Testis (tissue), 3 donors: Measurements from ENCODE around the gene ACY1. TPM values are rescaled to one million over a fixed set of nuclear protein-coding genes. Genes with fewer than 3 reads are reported as not detected.

Experiments
- DNase-seq: peaks from one replicate; pipeline ENCODE4 v3.0.0-alpha.2; 2019
- H3K27ac ChIP-seq, 2 donors: fragments of 200-600 bp; sonication (generic); one replicate each; pipeline ENCODE4 v1.5.1; 2019
- H3K27me3 ChIP-seq: fragments of 200-600 bp; sonication (generic); one replicate; pipeline ENCODE4 v1.5.1; 2019
- H3K36me3 ChIP-seq: fragments of 200-600 bp; sonication (generic); one replicate; pipeline ENCODE4 v1.5.1; 2017; ENCODE audit warnings: low read depth; ENCODE audit errors: missing control alignments
- H3K4me1 ChIP-seq: fragments of 200-600 bp; sonication (generic); one replicate; pipeline ENCODE4 v1.5.1; 2019
- H3K4me3 ChIP-seq, 2 donors: fragments of 200-600 bp; sonication (generic); one replicate each; pipeline ENCODE4 v1.5.1; 2017 to 2019
- H3K9me3 ChIP-seq: fragments of 200-600 bp; sonication (generic); one replicate; pipeline ENCODE4 v1.5.1; 2017
- POLR2A ChIP-seq: fragments of 450-650 bp; IDR thresholded peaks from one replicate; pipeline ENCODE4 v1.6.1; 2017; ENCODE audit warnings: antibody characterized with exemption, mild to moderate bottlenecking, moderate library complexity
- WGBS, 2 donors: methylation state at CpG; one replicate each; pipeline ENCODE4 v1.1.5; 2018; 5-methylcytosine and 5-hydroxymethylcytosine counted together
- intact Hi-C: fragments of 100-400 bp; cut with DNase I; formaldehyde crosslinking; loops from one replicate; pipeline ENCODE4 v1.15.1; 2023; ENCODE audit warnings: low total_unique reads
- polyA plus RNA-seq: library from polyadenylated mRNA; stranded (reverse); fragments of 350-450 nt; fragmentation: Illumina TruSeq; extraction: RNeasy Lipid Tissue Mini Kit (QIAGEN cat#74804); gene quantifications from one replicate; pipeline ENCODE4 v1.2.3, GENCODE V29; 2014; ENCODE audit warnings: low read depth, low replicate concordance; ENCODE audit not compliant: insufficient read depth
- total RNA-seq, 2 donors: library from RNA; depleted of rRNA; stranded (reverse); fragments of >200 nt; gene quantifications; one replicate each; pipeline ENCODE4 v1.2.3, GENCODE V29; 2016
- TF ChIP-seq, protein P1 (sequence below), 3 experiments: fragments of 450-650 bp in 2 of 3; fragments of 200-600 bp in 1 of 3; sonication (generic) in 1 of 3; IDR thresholded peaks; one replicate each; pipeline ENCODE4 v1.5.1; 2016 to 2019; ENCODE audit warnings: antibody characterized with exemption in 3 of 3, mild to moderate bottlenecking in 2 of 3, moderate library complexity in 1 of 3

ACY1 gene
- total and polyA plus RNA-seq, 3 donors from 2014 or later: 16.0 to 26.7 (median 17.1) TPM

DNA sequence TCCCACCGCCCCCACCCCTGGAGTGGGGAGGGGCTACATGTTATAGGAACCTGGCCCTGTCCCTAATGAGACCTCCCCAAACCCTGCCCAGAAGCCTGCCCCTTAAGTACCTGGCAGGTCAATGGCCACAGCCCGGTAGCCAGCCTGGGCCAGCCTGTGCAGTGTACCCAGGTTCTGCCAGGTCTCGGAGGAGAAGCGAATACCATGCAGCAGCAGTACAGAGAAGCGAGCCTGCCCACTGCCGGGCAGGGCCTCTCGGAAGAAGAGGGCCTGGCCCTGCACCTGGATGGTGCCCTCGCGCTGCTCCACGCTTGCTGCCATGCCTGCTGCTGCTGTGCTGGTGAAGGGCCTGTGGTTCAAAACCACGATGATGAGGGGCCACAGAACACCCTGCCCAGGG lies 12.0 kb upstream of the ACY1 start:
- peaks cover 19% of the 10 kb centered on the region for H3K4me1 ChIP-seq
- H3K27ac ChIP-seq: no peak overlapping the region
- intact Hi-C loops: no loop called here
- H3K9me3 ChIP-seq: no peaks in the 10 kb centered on the region
- no peak overlapping the region for H3K4me3 ChIP-seq
- no peaks in the 10 kb centered on the region for H3K36me3 ChIP-seq
- no peaks in the 10 kb centered on the region for H3K27me3 ChIP-seq
- 89 to 92% methylated on average over 8 to 11 of the region's 11 CpGs for WGBS, 2 donors
- no peak for TF ChIP-seq POLR2A
- TF ChIP-seq, protein P1, sequence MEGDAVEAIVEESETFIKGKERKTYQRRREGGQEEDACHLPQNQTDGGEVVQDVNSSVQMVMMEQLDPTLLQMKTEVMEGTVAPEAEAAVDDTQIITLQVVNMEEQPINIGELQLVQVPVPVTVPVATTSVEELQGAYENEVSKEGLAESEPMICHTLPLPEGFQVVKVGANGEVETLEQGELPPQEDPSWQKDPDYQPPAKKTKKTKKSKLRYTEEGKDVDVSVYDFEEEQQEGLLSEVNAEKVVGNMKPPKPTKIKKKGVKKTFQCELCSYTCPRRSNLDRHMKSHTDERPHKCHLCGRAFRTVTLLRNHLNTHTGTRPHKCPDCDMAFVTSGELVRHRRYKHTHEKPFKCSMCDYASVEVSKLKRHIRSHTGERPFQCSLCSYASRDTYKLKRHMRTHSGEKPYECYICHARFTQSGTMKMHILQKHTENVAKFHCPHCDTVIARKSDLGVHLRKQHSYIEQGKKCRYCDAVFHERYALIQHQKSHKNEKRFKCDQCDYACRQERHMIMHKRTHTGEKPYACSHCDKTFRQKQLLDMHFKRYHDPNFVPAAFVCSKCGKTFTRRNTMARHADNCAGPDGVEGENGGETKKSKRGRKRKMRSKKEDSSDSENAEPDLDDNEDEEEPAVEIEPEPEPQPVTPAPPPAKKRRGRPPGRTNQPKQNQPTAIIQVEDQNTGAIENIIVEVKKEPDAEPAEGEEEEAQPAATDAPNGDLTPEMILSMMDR (IDR thresholded peaks at IDR 0.05): no peak
- DNase-seq: no peak

DNA sequence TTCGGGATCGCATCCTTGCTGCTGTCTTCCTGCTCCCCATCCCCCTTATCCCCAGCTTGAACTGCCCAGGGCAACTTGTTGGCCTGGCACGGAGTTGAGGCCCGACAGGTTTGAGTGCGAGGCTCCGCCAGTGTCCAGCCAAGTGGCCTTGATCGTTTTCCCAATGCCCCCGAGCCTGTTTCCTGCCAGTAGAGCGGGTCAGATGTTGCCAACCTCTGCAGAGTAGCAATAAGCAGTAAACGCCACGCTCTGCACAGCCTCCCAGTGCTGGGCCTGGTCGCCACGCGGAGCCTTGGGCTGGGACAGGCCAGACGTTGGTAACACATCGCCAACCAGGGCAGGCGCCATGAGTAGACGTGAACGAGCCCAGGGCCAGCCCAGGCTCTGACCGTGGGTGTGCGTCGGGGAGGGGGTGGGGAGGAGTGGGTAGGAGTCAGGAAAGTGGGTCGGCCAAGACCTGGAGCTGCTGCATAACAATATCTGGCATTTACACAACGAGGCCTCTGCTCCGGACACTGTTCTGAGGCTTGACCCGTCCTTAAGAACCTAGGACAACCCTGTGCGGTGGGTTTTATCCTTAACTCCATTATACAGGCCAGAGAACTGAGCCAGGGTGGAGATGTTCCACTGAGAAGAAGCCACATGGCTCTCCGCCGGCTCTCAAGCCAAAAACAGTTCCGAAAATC lies 8.9 kb upstream of the ACY1 start:
- intact Hi-C loops: no loop called here
- peak; percentile 35 for DNase-seq

DNA sequence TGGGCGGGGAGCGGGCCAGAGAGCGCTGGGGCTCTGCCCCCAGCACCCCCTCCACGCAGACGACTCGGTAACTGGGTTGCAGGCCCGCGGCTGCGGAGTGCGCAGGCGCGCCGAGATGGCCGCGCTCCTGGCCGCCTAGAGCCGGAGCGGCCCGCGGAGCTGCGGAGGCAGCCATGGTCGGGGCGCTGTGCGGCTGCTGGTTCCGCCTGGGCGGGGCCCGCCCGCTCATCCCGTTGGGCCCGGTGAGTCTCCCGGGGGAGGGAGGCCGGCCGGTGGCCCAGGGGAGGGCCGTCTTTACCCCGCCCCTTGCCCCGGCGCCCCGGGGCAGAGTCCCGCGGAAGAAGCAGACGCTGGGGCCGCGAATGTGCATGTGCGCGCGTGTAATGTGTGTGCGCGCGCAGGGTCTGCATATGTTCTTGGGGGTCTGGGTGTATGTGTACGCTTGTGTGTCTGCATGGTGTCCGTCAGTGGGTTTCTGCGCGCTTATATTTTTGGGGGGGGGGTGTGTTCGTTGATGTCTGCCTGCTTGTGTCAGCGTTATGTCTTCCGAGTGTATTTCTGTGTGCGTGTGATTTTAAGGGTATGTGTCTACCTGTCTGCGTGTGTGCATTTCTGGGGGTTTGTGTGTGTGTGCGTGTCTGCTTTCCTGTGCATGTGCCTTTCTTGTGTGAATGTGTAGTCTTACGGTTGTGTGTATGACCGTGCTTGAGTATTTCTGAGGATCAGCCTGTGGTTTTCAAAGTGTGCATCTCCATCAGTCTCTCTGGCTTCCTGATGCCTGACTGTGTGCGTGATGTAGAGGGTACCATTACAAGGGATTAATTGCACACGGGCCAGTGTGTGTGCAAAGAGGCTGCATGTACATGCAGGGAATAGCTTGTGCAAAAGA lies 8.1 kb upstream of the ACY1 start, which contains the start of gene ABHD14A:
Gene ABHD14A (plus strand): TSS at position 102 of the 889 bp plus-strand sequence. CDS start 72 bp downstream, at position 174.
- intact Hi-C loops: no loop called here
- no peaks in the 10 kb centered on the region for H3K36me3 ChIP-seq
- 0 to 3% methylated on average over 16 to 37 of the region's 63 CpGs for WGBS, 2 donors
- peak within 1 kb of the TSS; percentile 85 to 89 for H3K27ac ChIP-seq
- DNase-seq: peak; percentile 78
- TF ChIP-seq, protein P1 (IDR thresholded peaks at IDR 0.05): no peak
- peak; percentile 14 for TF ChIP-seq POLR2A
- no peaks in the 10 kb centered on the region for H3K9me3 ChIP-seq
- H3K27me3 ChIP-seq: no peaks in the 10 kb centered on the region
- peak within 1 kb of the TSS; percentile 76 to 84 for H3K4me3 ChIP-seq
- peaks cover 8% of the 10 kb centered on the region for H3K4me1 ChIP-seq

More for the DNA sequence above, 8.9 kb upstream of the ACY1 start:
- H3K27me3 ChIP-seq: no peaks in the 10 kb centered on the region
- TF ChIP-seq POLR2A: no peak
- TF ChIP-seq, protein P1 (IDR thresholded peaks at IDR 0.05): peak in 1 of 3 experiments; percentile 38
- peak overlapping the region; percentile 85 to 89 for H3K27ac ChIP-seq
- H3K9me3 ChIP-seq: no peaks in the 10 kb centered on the region
- no peaks in the 10 kb centered on the region for H3K36me3 ChIP-seq
- peak overlapping the region; percentile 76 to 84 for H3K4me3 ChIP-seq
- 8 to 10% methylated on average over 23 to 30 of the region's 30 CpGs for WGBS, 2 donors
- H3K4me1 ChIP-seq: peaks cover 8% of the 10 kb centered on the region

DNA sequence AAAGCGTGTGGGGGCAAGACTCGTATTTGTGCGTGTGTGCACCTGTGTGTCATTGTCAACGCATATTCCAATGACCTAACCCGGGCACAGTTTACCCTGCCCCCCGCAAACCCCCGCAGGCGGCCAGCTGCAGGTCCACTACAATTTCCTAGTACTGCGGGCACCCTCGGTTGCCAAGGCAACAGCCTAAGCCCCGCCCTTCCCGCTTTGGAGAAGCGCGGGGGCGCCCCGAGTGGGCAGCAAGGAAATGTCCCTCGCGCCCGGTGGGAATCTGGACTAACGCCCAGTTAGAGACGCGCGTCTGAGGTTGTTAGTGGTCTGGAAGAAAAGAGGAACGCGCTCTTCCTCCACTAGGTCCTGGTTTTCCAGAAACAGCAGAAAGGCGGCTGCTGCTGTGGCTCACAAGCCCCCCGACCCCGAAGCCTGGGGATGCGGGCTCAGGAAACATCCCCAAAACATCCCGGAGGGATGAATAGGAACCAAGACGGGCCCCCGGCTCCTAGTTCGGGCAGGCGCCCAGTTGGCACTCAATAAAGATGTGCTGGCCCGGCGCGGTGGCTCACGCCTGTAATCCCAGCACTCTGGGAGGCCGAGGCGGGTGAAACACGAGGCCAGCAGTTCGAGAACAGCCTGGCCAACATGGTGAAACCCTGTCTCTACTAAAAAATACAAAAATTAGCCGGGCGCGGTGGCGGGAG lies 7.3 kb upstream of the ACY1 start:
- TF ChIP-seq POLR2A: no peak
- TF ChIP-seq, protein P1 (IDR thresholded peaks at IDR 0.05): no peak
- 18 to 32% methylated on average over 38 to 39 of the region's 46 CpGs for WGBS, 2 donors
- peak; percentile 85 for DNase-seq
- Histone ChIP-seq H3K4me3 (peak overlapping the region; percentile 76 to 84), H3K27me3 (no peaks in the 10 kb centered on the region), H3K27ac (no peak overlapping the region), H3K36me3 (no peaks in the 10 kb centered on the region), H3K9me3 (no peaks in the 10 kb centered on the region), H3K4me1 (peaks cover 8% of the 10 kb centered on the region)
- intact Hi-C loops: no loop called here
